GM12878 (cell line): ENCODE measurements around the gene BCR. TPM values are rescaled to one million over a fixed set of nuclear protein-coding genes. Genes with fewer than 3 reads are reported as not detected.

Experiments used
- ATAC-seq: fragments of 200-7000 bp; cut with Tn5 transposase; 3 replicates; pipeline ENCODE4 v1.9.1; 2020; ENCODE audit warnings: mild to moderate bottlenecking, moderate library complexity
- BruUV-seq: library from RNA; stranded (reverse); fragments of 400-500 nt; replicated peaks from 2 replicates; lab custom pipeline; 2021; lab: Mats Ljungman, UMichigan
- CTCF ChIA-PET: fragments of 300-600 bp; sonication (Branson Sonifier 250); formaldehyde crosslinking; extraction: SDS; loops from one replicate; lab custom pipeline; 2021; ENCODE audit warnings: inconsistent platforms; lab: Yijun Ruan, JAX
- POLR2A ChIA-PET: fragments of 350-600 bp; formaldehyde crosslinking; extraction: SDS; loops from one replicate; lab custom pipeline; 2021; ENCODE audit warnings: inconsistent platforms; lab: Charles Lee
- RAD21 ChIA-PET: fragments of 300-600 bp; sonication (Branson Sonifier 250); formaldehyde crosslinking; loops from one replicate; lab custom pipeline; 2023; ENCODE audit warnings: antibody characterized with exemption; ENCODE audit not compliant: unreplicated experiment; lab: Charles Lee
- SMC1A ChIA-PET: fragments of 300-600 bp; sonication (Branson Sonifier 250); formaldehyde crosslinking; loops from one replicate; lab custom pipeline; 2023; ENCODE audit not compliant: unreplicated experiment, uncharacterized antibody; lab: Charles Lee
- DNase-seq: peaks from one replicate; pipeline ENCODE4 v3.0.0-alpha.2; 2011; ENCODE audit warnings: low read depth, low spot score
- FAIRE-seq: peaks from 3 replicates; lab custom pipeline; 2011; peaks lifted over from hg19 to GRCh38; lab: Jason Lieb, UNC
- H2AFZ ChIP-seq: 2 replicates; pipeline ENCODE4 v1.6.0; 2011; ENCODE audit warnings: low read depth, low read length, control low read depth; ENCODE audit not compliant: control insufficient read depth
- H3K27ac ChIP-seq: 2 replicates; pipeline ENCODE4 v1.5.1; 2011; ENCODE audit warnings: control low read depth; ENCODE audit not compliant: control insufficient read depth, insufficient read depth
- H3K27me3 ChIP-seq, 2 experiments: replicated peaks in 1 of 2; 2 replicates each; pipeline versions ENCODE4 v1.6.0 to v1.6.1; 2011; ENCODE audit warnings: low read length in 1 of 2; ENCODE audit not compliant: control insufficient read depth in 2 of 2, insufficient read depth in 2 of 2
- H3K36me3 ChIP-seq, 2 experiments: 2 replicates each; pipeline ENCODE4 v1.5.1; 2011; ENCODE audit warnings: low read length in 1 of 2; ENCODE audit not compliant: control insufficient read depth in 2 of 2, insufficient read depth in 2 of 2
- H3K4me1 ChIP-seq: 2 replicates; pipeline ENCODE4 v1.6.1; 2011; ENCODE audit warnings: mild to moderate bottlenecking, low read length, moderate library complexity, mixed read lengths; ENCODE audit not compliant: control insufficient read depth, insufficient read depth
- H3K4me2 ChIP-seq: 2 replicates; pipeline ENCODE4 v1.6.0; 2011; ENCODE audit warnings: control low read depth; ENCODE audit not compliant: control insufficient read depth, insufficient read depth
- H3K4me3 ChIP-seq: fragments of 200-600 bp; sonication (generic); 2 replicates; pipeline ENCODE4 v1.5.1; 2016
- H3K79me2 ChIP-seq: 2 replicates; pipeline ENCODE4 v1.6.0; 2011; ENCODE audit warnings: low read length; ENCODE audit not compliant: control insufficient read depth, insufficient read depth
- H3K9ac ChIP-seq: 2 replicates; pipeline ENCODE4 v1.8.0; 2011; ENCODE audit warnings: low read length, control low read depth, mixed read lengths; ENCODE audit not compliant: control insufficient read depth, insufficient read depth
- H3K9me3 ChIP-seq: replicated peaks from 3 replicates; pipeline ENCODE4 v1.5.1; 2011; ENCODE audit warnings: mild to moderate bottlenecking, low read length; ENCODE audit not compliant: control insufficient read depth, insufficient read depth
- H4K20me1 ChIP-seq: 2 replicates; pipeline ENCODE4 v1.6.0; 2011; ENCODE audit not compliant: control insufficient read depth, insufficient read depth
- ATF2 ChIP-seq: IDR thresholded peaks from 2 replicates; pipeline ENCODE4 v1.6.1; 2012; ENCODE audit warnings: low read length, inconsistent platforms
- ATF3 ChIP-seq: IDR thresholded peaks from 2 replicates; pipeline ENCODE4 v1.6.1; 2011; ENCODE audit warnings: low read depth, mild to moderate bottlenecking, low read length, moderate library complexity, borderline replicate concordance; ENCODE audit errors: extremely low read depth
- ATF7 ChIP-seq: fragments of 450-650 bp; IDR thresholded peaks from 2 replicates; pipeline ENCODE4 v1.6.1; 2016; ENCODE audit warnings: low read depth, mild to moderate bottlenecking
- CBX5 ChIP-seq: sonication (generic); IDR thresholded peaks from 2 replicates; pipeline ENCODE4 v1.6.1; 2016; ENCODE audit warnings: low read depth, moderate library complexity, mild to moderate bottlenecking, inconsistent platforms
- FOXM1 ChIP-seq: IDR thresholded peaks from 2 replicates; pipeline ENCODE4 v1.6.1; 2012; ENCODE audit warnings: low read depth, mild to moderate bottlenecking, inconsistent platforms, low read length, moderate library complexity
- HDAC6 ChIP-seq: fragments of 200-600 bp; sonication (generic); IDR thresholded peaks from one replicate; pipeline ENCODE4 v1.8.0; 2017; ENCODE audit warnings: antibody characterized with exemption; ENCODE audit not compliant: unreplicated experiment
- IKZF1 ChIP-seq: fragments of 450-650 bp; conservative IDR thresholded peaks from 2 replicates; pipeline ENCODE4 v1.6.1; 2017; ENCODE audit warnings: antibody characterized with exemption, mild to moderate bottlenecking
- NFYB ChIP-seq: IDR thresholded peaks from 2 replicates; pipeline ENCODE4 v1.6.1; 2011; ENCODE audit warnings: low read depth, mild to moderate bottlenecking, low read length, improper control_type of control experiment, moderate library complexity; ENCODE audit not compliant: insufficient read depth
- RELA ChIP-seq: fragments of 450-650 bp; IDR thresholded peaks from 2 replicates; pipeline ENCODE4 v1.8.0; 2014; ENCODE audit warnings: borderline replicate concordance; ENCODE audit not compliant: partially characterized antibody
- REST ChIP-seq: IDR thresholded peaks from 2 replicates; pipeline ENCODE4 v1.6.1; 2012; ENCODE audit warnings: mild to moderate bottlenecking, low read depth, low read length
- SMAD5 ChIP-seq: IDR thresholded peaks from 2 replicates; pipeline ENCODE4 v1.6.1; 2016; ENCODE audit warnings: antibody characterized with exemption, low read depth
- SP1 ChIP-seq: IDR thresholded peaks from one replicate; pipeline ENCODE4 v1.6.1; 2011; ENCODE audit warnings: low read depth, low read length
- STAT1 ChIP-seq: fragments of 450-650 bp; conservative IDR thresholded peaks from 2 replicates; pipeline ENCODE4 v1.6.1; 2014; ENCODE audit warnings: antibody characterized with exemption, mild to moderate bottlenecking
- WRNIP1 ChIP-seq: IDR thresholded peaks from 2 replicates; pipeline ENCODE4 v1.6.1; 2011; ENCODE audit warnings: low read depth, low read length, improper control_type of control experiment, borderline replicate concordance
- WGBS: methylation state at CpG from one replicate; pipeline ENCODE4 v1.1.6; 2016; ENCODE audit warnings: low lambda C conversion rate; ENCODE audit not compliant: insufficient replicate concordance, insufficient coverage; ENCODE audit errors: missing lambda C conversion rate; 5-methylcytosine and 5-hydroxymethylcytosine counted together
- in situ Hi-C: fragments of 300-500 bp; cut with MboI; formaldehyde crosslinking; loops from 9 replicates; pipeline ENCODE4 v1.14.3; 2018; ENCODE audit warnings: mixed read lengths
- intact Hi-C: fragments of 100-400 bp; cut with micrococcal nuclease; formaldehyde crosslinking; loops from one replicate; pipeline ENCODE4 v1.14.2; 2022; ENCODE audit not compliant: unreplicated experiment
- polyA plus RNA-seq, 11 experiments: library from polyadenylated mRNA; depleted of rRNA in 4 of 11; unstranded in 6 of 11; stranded (reverse) in 5 of 11; fragments of >200 nt; fragmentation: Nextera tagmentation in 4 of 11; fragmentation: Illumina TruSeq in 1 of 11; extraction: Ambion mirVana in 4 of 11; extraction: Trizol in 1 of 11; gene quantifications; 1 replicate in 1 of 11; 2 replicates in 10 of 11; pipeline versions ENCODE4 v1.2.1 to v1.2.3, GENCODE V29; 2011 to 2016; ENCODE audit warnings: inconsistent platforms in 2 of 11, missing spikeins in 2 of 11, low read depth in 1 of 11
- total RNA-seq, 4 experiments: library from RNA; depleted of rRNA in 3 of 4; stranded (reverse); fragments of >200 nt in 3 of 4; fragmentation: Illumina TruSeq in 1 of 4; extraction: Trizol in 1 of 4; gene quantifications; 2 replicates each; pipeline versions ENCODE4 v1.2.1 to v1.2.3, GENCODE V29; 2013 to 2021

BCR gene
- total and polyA plus RNA-seq, 10 of the 15 experiments (the other 5 are each of a cell fraction or from before 2014, with no cell fraction given): 1.7 to 64.7 (median 18.4) TPM

- no peak for TF ChIP-seq IKZF1
These were observed 64.4 kb downstream of the BCR start (continued) for GRCh38 chr22:23244690-23245044.

- no TSS peak for BruUV-seq
- Histone ChIP-seq H3K36me3 (peaks cover 0 to 5% of the 10 kb centered on the region in 2 experiments; a peak in 2 of 4 replicates), H3K9ac (no peak overlapping the region), H2AFZ (no peak overlapping the region), H3K4me1 (peaks cover 36% of the 10 kb centered on the region), H3K27me3 (no peaks in the 10 kb centered on the region), H3K4me3 (no peak overlapping the region), H3K79me2 (peaks cover 9% of the 10 kb centered on the region), H3K4me2 (no peak overlapping the region), H3K27ac (no peak overlapping the region), H4K20me1 (no peaks in the 10 kb centered on the region), H3K9me3 (no peaks in the 10 kb centered on the region)
- no peak for TF ChIP-seq RELA
- no peak for TF ChIP-seq WRNIP1
- no peak for TF ChIP-seq SP1
- no peak for TF ChIP-seq ATF7
- TF ChIP-seq SMAD5: no peak
- TF ChIP-seq ATF3: no peak
- no peak for TF ChIP-seq REST
- TF ChIP-seq STAT1: no peak
- TF ChIP-seq ATF2: no peak
- no peak for TF ChIP-seq IKZF1
- TF ChIP-seq FOXM1: no peak
- TF ChIP-seq HDAC6: no peak
- no peak for TF ChIP-seq NFYB
- TF ChIP-seq CBX5: no peak
- in situ Hi-C loops (no loop called here), intact Hi-C loops (no loop called here)
- ChIA-PET CTCF (no interaction called here), SMC1A (no interaction called here), POLR2A (no interaction called here), RAD21 (no interaction called here)
- FAIRE-seq (no peak), ATAC-seq (no peak), DNase-seq (no peak)
- 81% methylated on average over 17 of the region's 17 CpGs for WGBS
These were observed 64.9 kb downstream of the BCR start for GRCh38 chr22:23245045-23245798.
